Heart right ventricle (tissue), 16 donors: ENCODE measurements around the gene EPHB6. TPM values are rescaled to one million over a fixed set of nuclear protein-coding genes. Genes with fewer than 3 reads are reported as not detected.

Experiments used
- ATAC-seq, 8 donors: fragments of 200-7000 bp; cut with Tn5 transposase; one replicate each; pipeline ENCODE4 v1.9.1; 2020; ENCODE audit warnings: mild to moderate bottlenecking in 8 of 8, moderate library complexity in 8 of 8, moderate number of reproducible peaks in 1 of 8
- DNase-seq, 2 donors: peaks; one replicate each; pipeline ENCODE4 v3.0.0-alpha.2; 2020
- H3K27ac ChIP-seq, 10 donors: fragments of 200-600 bp; sonication (generic) in 2 of 10; one replicate each; pipeline versions ENCODE4 v1.5.0 to v1.8.0; 2020 to 2022; ENCODE audit warnings: mild to moderate bottlenecking in 3 of 10
- H3K27me3 ChIP-seq, 7 donors: fragments of 200-600 bp; one replicate each; pipeline ENCODE4 v1.8.0; 2021 to 2022; ENCODE audit warnings: mild to moderate bottlenecking in 2 of 7
- H3K36me3 ChIP-seq, 9 donors: fragments of 200-600 bp; sonication (generic) in 1 of 9; one replicate each; pipeline versions ENCODE4 v1.5.0 to v1.8.0; 2020 to 2022; ENCODE audit warnings: mild to moderate bottlenecking in 2 of 9
- H3K4me1 ChIP-seq, 9 donors: fragments of 200-600 bp; sonication (generic) in 1 of 9; one replicate each; pipeline versions ENCODE4 v1.5.0 to v1.8.0; 2020 to 2022; ENCODE audit warnings: mild to moderate bottlenecking in 4 of 9
- H3K4me3 ChIP-seq, 10 donors: fragments of 200-600 bp; sonication (generic) in 2 of 10; one replicate each; pipeline versions ENCODE4 v1.5.0 to v1.8.0; 2020 to 2022; ENCODE audit warnings: mild to moderate bottlenecking in 7 of 10, moderate library complexity in 2 of 10
- H3K9me3 ChIP-seq, 11 donors: fragments of 200-600 bp in 10 of 11; sonication (generic) in 2 of 11; one replicate each; pipeline versions ENCODE4 v1.5.0 to v1.8.0; 2013 to 2022; ENCODE audit warnings: mild to moderate bottlenecking in 2 of 11, control low read depth in 1 of 11, moderate library complexity in 1 of 11
- CTCF ChIP-seq, 9 donors: fragments of 200-600 bp; sonication (generic) in 2 of 9; IDR thresholded peaks; one replicate each; pipeline versions ENCODE4 v1.5.0 to v1.8.0; 2021 to 2022; ENCODE audit warnings: antibody characterized with exemption in 9 of 9, mild to moderate bottlenecking in 5 of 9, moderate library complexity in 1 of 9
- WGBS, 2 donors: extraction: QIAGEN DNeasy Blood & Tissue Kit; methylation state at CpG; one replicate each; pipeline ENCODE4 v1.1.7; 2013; ENCODE audit warnings: inconsistent platforms in 1 of 2; 5-methylcytosine and 5-hydroxymethylcytosine counted together
- intact Hi-C, 10 donors: fragments of 100-400 bp; cut with DNase I; formaldehyde crosslinking; loops; one replicate each; pipeline versions ENCODE4 v1.11.1 to v1.14.2; 2022
- polyA plus RNA-seq, 2 donors: library from polyadenylated mRNA; stranded (reverse); fragments of 200-250 nt; gene quantifications; one replicate each; pipeline ENCODE4 v1.2.3, GENCODE V29; 2013
- total RNA-seq, 10 donors: library from RNA; stranded (reverse); fragmentation: NEBNext Ultra II Directional in 3 of 10; extraction: Animal tissue kit (Norgen Biotek cat#: 25700) in 3 of 10; gene quantifications; one replicate each; pipeline versions ENCODE4 v1.2.1 to v1.2.4, GENCODE V29; 2021 to 2023
- donor health status: Arrhythmogenic right ventricular cardiomyopathy.
- donor health status: ischemic (EF 13 %, LVEDD 7.1; RV severe dilation, severe dysfunction).
- donor health status: healthy with polysubstance abuse.
- donor health status: DM: no; HTN: yes; CAD: no.
- donor health status: DM: no; HTN: no; CAD: no.
- donor health status: ischemic (EF 25% LVEDD 6.9; RV normal size, moderate dysfunction).
- donor health status: ischemic (EF 25% LVEDD 5.7; RV mildly dilated, moderate dysfunction).
- donor health status: healthy.
- donor health status: DM: yes; HTN: yes; CAD: no.
- donor health status: Ischemic cardiomyopathy.
- donor health status: ischemic (EF 35%, LVEDD 5.7; RV mildly dilated, moderate dysfunction).
- donor health status: nonischemic (EF 11% LVEDD 7.7; RV severe dilation, severe dysfunction).
- donor health status: DM: yes; HTN: yes; CAD: no.
- donor health status: PGD.
- donor health status: ischemic (EF 29% LVEDD 5.4; RV normal size, mild dysfunction).
- donor health status: nonischemic (EF 23%, LVEDD 6.1; RV moderate dilation, normal function).

Gene EPHB6
- total and polyA plus RNA-seq, 12 donors: 0.55 to 14.9 (median 2.6) TPM

GRCh38 chr7:142918901-142919300, 64.0 kb downstream of the EPHB6 start:
- intact Hi-C loops: no loop called here
- no peaks in the 10 kb centered on the region for H3K36me3 ChIP-seq
- DNase-seq (no peak), ATAC-seq (no peak)
- H3K27ac ChIP-seq: no peak overlapping the region
- 64 to 71% methylated on average over 2 of the region's 2 CpGs for WGBS, 2 donors
- H3K4me1 ChIP-seq: no peaks in the 10 kb centered on the region
- H3K9me3 ChIP-seq: no peaks in the 10 kb centered on the region
- H3K4me3 ChIP-seq: no peak overlapping the region
- peaks cover 0 to 18% (median 6%) of the 10 kb centered on the region in 7 donors for H3K27me3 ChIP-seq
- no peak for TF ChIP-seq CTCF (IDR thresholded peaks at IDR 0.05)

- H3K4me1 ChIP-seq: no peaks in the 10 kb centered on the region
- ATAC-seq: no peak
- H3K9me3 ChIP-seq: no peaks in the 10 kb centered on the region
- 82 to 86% methylated on average over 3 of the region's 3 CpGs for WGBS, 2 donors
- intact Hi-C loops: no loop called here
- no peak for TF ChIP-seq CTCF (IDR thresholded peaks at IDR 0.05)
- H3K27ac ChIP-seq: no peak overlapping the region
- H3K36me3 ChIP-seq: no peaks in the 10 kb centered on the region
- no peak for DNase-seq
- H3K27me3 ChIP-seq: peaks cover 0 to 18% (median 6%) of the 10 kb centered on the region in 7 donors
- H3K4me3 ChIP-seq: no peak overlapping the region
Observed at GRCh38 chr7:142919656-142920055, 64.8 kb downstream of the EPHB6 start.

Other genes starting within 250 kb of the EPHB6 start
- 1 to 10 TPM in 7 of 10 donors, not detected in 3; 3.0 to 4.3 (median 3.8) TPM for gene PRSS1, start 105.6 kb upstream of the EPHB6 start, total RNA-seq
- under 1 TPM in 1 of 2 donors, not detected in 1; 0.75 TPM for gene PRSS1, start 105.6 kb upstream of the EPHB6 start, polyA plus RNA-seq
- 1 to 10 TPM in 7 of 10 donors, not detected in 3; 5.8 to 8.2 (median 6.6) TPM for gene PRSS2, start 84.1 kb upstream of the EPHB6 start, total RNA-seq
- gene PRSS2, start 84.1 kb upstream of the EPHB6 start, polyA plus RNA-seq: under 1 TPM in 1 of 2 donors, not detected in 1; 0.93 TPM
- not detected for gene TRPV6, start 30.7 kb downstream of the EPHB6 start, total RNA-seq
- gene TRPV6, start 30.7 kb downstream of the EPHB6 start, polyA plus RNA-seq: under 1 TPM in 1 of 2 donors, not detected in 1; 0.03 TPM
- not detected for gene TRPV5, start 78.7 kb downstream of the EPHB6 start, total RNA-seq
- not detected for gene TRPV5, start 78.7 kb downstream of the EPHB6 start, polyA plus RNA-seq
- not detected for gene LLCFC1, start 84.4 kb downstream of the EPHB6 start, total RNA-seq
- gene LLCFC1, start 84.4 kb downstream of the EPHB6 start, polyA plus RNA-seq: not detected
- gene KEL, start 107.3 kb downstream of the EPHB6 start, total RNA-seq: 1 to 10 TPM in 2 of 10 donors, under 1 TPM in 5, not detected in 3; 0.09 to 1.3 (median 0.65) TPM
- gene KEL, start 107.3 kb downstream of the EPHB6 start, polyA plus RNA-seq: under 1 TPM; 0.04 to 0.37 TPM
- gene OR9A2, start 172.1 kb downstream of the EPHB6 start, total RNA-seq: under 1 TPM in 1 of 10 donors, not detected in 9; 0.25 TPM
- gene OR9A2, start 172.1 kb downstream of the EPHB6 start, polyA plus RNA-seq: not detected
- not detected for gene OR6V1, start 197.3 kb downstream of the EPHB6 start, total RNA-seq
- not detected for gene OR6V1, start 197.3 kb downstream of the EPHB6 start, polyA plus RNA-seq